GM21723 (cell line): ENCODE results near the gene NFYC.
A peak's percentile ranks its signal among the peaks of the same experiment; 100 is the strongest.

Source experiments
- ATAC-seq: cut with Tn5 transposase; IDR thresholded peaks from one replicate; pipeline ENCODE4 v1.9.1; 2021; ENCODE audit warnings: mild to moderate bottlenecking, moderate library complexity; ENCODE audit not compliant: unreplicated experiment

Gene NFYC

DNA sequence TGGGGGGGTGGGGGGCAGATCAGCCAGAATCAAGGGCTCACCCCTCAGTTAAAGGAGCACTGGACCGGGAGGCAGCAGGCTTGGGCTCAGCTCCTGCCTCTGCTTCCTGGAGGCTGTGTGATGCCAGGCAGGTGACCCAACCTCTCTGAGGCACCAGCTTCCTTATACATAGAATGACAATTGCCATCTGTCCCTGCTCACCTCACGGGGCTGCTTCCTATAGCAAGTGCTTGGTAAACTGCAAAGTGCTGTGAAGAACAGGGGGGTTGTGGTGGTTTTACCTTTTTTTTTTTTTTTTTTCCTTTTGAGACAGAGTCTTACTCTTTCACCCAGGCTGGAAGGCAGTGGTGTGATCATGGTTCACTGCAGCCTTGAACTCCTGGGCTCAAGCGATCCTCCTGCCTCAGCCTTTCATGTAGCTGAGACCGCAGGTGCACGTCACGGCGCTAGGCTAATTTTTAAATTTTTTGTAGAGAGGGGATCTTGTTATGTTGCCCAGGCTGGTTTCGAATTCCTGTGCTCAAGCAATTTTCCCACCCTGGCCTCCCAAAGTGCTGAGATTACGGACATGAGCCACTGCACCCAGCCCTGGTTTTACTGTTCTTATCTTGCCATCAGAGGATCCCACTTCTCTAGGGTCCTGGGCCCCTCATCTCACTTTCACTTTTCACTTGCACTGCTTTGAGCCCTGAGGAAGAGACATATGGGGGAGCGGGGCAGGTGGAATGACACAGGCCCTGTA is 103.6 kb downstream of the NFYC start:
- no peak for ATAC-seq

DNA sequence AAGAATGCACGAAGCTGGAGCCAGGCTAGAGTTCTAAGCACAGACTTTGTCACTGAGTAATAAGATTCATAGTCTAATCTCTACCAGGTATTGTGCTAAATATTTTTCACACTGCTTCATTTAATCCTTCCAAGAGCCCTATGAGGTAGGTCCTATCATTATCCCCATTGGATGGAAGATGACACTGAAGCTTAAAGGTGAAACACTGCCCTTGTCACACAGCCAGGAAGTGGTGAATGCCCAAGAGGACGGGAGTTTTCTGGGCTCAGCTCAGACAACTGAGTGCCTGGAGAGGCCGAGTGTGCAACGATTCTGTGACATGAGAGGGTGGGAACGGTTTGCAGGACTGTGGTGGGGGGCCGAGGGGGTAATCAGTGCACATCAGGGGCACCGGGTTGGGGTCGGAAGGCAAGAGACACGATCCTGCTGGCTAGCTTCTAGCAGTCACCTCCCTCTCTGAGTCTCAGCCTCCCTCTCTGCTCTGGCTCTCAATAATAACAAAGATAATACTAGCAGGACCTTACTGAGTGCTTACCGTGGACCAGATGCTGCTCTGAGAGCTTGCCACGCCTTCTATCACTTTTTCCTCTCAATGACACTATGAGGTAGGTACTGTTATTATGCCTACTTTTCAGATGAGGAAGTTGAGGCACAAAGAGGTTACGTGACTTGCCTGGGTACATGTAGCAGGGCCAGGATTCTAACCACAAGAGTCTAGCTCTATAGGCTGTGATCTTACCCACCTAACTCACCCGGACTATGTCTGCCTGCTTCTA is 104.5 kb downstream of the NFYC start:
- no peak for ATAC-seq

DNA sequence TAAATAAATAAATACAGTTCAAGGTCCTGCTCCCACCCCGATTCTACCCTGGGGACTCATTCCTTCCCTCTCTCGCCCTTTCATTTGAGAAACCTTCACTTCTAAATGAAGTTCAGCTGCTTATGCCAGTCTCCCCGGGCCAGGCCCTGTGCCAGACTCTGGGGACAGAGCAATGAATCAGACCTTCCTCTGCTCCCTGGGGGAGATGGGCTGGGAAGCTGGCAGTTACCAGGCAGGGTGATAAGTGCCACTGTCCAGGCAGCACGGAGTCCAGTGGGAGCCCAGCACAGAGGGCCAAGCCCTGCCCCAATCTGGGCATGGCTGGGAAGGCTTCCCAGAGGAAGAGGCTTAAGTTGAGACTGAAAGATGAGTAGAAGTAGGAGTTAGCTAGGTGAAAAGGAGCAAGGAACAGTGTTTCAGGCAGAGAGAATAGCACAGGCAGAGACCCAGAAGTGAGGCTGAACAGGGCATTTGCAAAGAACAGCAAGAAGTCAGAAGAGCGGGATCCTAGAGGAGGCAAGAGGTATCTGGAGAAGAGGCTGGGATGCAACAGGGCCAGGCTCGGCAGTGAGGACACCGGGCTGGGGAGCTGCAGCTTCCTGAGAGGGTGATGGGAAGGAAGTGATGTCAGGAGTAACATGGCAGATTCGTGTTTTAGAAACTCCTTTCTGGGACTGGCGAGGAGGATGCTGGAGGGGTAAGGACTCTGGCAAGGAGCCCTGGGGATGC is 105.6 kb downstream of the NFYC start:
- ATAC-seq = no peak

DNA sequence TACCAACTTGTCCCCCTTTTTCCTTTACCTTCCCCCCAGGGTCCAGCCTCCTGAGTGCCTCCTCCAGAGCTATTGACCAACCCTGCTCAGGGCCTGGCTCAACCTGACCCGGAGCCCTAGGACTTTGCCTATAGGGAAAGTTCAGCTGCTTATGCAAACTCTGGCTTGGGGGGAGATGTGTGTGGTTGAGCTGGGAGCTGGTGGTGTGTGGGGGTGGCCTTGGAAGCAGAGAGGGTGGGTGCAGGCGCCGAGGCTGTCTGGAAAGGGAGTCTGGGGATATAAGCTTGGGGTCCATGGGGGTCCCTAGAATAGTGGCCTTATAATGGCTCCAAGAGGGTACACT is 106.1 kb downstream of the NFYC start:
- no peak for ATAC-seq

DNA sequence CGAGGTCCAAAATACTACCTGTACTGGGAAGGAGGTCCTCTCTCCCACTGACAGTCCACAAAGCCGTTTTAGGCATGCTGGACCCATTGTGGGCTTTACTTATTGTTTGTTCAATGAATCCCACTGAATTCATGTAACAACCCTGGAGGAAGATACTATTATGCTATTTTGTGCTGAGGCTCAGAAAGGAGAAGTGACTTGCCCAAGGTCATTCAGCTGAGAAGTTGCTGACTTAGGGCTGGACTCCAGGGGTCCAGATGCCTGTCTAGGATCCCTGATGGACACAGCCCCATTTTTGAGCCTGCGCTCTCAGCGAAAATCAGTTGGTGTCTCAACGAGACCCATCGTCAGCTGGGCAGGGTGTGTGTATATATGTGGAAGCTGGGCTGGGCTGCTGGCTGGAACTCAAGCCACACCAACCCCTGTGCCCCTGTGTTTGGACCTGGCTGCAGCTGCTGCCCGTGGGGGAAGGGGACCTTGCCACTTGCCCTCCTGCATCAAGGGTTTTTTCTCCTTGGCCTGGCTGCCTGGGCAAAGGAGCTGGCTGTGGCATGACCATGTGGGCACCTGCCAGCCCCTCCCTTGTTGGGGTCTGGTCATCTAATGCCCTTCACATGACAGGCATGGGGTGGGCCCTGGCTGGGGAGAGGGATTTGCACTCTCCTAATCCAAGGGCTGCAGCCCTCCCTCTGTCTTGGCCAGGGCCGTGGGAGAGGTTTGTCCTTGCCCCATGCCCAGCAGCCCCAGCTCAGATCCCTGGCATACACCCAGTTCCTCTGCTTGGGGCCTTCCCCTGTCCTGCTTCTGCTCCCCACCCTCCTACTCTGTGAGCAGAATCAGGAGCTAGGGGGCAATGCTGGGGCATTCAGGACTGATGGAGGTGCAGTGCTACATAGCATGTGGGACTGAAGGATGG is 107.1 kb downstream of the NFYC start:
- no peak for ATAC-seq

DNA sequence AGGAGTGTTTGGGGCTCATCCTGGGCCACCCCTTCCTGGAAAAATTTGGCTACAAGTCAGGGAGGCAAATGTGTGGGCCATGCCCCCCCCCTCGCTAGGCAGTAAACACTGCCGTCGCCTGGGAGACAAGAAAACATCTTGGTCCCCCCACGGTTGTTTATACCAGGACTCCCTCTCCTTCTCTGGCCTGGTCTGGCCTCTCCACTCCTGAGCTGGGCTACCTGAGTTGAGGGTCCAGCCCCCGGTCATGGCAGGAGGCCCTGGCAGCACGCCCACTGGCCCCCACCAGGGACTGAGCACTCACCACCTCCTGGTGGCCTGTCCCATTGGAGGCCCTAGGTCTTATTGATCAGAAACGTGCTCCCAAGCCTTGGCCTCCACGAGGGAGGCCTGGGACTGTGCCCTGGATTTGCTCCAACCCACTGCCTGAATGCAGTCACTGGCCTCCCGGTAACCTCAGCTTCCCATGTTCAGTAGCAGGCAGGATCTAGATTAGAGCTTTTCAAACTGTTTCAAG is 107.9 kb downstream of the NFYC start:
- no peak for ATAC-seq

DNA sequence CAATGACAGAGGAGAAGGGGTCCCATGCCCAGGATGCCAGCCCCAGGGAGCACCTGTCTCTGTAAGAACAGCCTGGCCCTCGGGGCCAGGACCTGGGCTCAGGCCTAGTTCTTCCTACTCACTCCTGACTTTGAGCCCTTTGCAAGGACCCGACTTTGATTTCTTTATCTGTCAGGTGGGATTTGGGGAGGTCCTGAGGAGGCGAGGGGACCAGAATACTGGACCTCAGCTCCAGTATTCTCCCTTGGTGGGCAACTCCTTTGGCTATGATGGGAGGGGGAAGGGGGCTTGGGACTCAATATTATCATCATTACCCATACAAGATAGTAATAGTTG is 110.2 kb downstream of the NFYC start:
- ATAC-seq = no peak

DNA sequence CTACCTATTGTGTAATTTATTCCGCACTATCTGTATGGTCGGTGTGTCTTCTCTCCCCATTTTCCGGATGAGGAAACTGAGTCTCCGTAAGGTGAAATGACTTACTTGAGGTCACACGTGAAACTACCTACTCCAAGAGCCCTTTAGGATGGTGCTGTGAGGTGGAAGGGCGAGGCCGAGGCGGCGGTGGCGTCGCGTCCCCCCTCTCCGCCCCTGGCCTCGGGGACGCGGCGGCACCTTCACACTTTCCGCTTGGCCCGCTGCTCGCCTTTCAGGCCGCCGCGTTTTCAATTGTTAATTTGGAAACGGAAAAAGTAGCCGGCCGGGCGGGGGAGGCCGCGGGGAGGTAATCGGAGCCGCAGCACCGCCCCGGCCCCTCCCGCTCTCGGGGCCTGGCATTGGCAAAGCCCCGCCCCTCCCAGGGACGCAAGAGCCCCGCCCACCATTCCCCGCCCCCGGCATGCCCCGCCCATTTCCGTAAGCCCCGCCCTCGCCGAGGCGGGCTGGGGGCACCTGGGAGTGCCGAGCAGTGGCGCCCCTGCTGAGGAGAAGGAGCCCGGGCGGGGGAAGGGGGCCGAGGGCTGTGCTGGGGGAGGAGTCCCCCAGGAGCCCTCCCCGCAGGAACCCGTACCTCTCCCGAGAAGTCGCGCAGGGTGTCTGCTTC is 110.7 kb downstream of the NFYC start:
- peak; percentile 66 for ATAC-seq

DNA sequence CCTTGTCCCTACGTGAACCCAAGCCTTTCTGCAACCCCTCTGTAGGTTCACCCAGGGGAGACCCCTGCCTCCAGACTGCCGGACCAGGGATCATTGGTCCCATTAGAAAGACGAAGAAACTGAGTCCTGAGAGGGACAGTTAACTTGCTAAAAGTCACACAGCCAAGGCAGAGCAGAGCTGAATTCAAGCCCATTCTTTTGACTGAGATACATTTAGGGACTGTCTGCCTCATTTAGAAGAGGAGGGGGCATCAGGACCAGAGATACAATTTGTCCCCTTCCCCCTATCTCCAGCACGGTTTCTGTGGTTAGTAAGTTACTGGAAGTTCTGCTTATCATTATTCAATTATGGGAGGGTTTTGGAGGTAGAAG is 111.2 kb downstream of the NFYC start:
- ATAC-seq = no peak

DNA sequence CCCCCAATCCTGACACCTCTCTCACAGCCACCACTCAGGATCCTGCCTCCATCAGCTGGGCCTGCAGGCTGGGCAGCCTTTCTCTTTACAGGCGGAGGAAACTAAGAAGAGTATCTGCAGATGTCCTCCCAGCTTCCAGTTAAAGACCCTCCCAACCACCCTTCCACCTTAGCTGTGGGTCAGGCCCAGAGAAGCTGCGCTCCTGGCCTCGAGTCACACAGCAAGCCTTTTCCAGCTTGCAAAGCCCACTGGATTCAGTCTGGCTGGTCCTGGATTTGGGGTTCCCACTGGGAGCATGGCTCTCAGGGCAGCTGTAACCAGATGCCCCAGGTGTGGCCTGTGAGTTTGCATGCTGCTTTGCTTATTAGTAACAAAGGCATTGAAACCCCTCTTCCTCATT is 111.9 kb downstream of the NFYC start:
- ATAC-seq = no peak

DNA sequence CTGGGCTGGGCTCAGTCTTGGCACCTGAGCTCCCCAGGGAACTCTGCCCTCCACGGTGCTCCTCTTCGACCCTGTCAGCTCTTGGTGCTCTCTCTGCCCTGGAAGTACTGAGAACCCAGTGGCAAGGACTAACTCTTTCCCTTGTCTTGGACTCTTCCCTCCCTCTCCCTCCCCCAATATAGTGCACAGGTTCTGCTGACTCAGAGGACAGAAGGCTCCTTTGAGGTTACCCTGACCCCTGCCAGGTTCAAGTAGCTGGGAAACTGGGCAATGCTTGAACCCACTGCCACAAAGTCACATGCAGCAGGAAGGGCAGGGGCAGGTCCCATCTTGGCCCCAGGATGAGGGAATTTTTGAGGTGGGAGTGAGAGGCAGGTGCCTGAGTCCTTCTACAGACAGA is 112.4 kb downstream of the NFYC start:
- no peak for ATAC-seq

DNA sequence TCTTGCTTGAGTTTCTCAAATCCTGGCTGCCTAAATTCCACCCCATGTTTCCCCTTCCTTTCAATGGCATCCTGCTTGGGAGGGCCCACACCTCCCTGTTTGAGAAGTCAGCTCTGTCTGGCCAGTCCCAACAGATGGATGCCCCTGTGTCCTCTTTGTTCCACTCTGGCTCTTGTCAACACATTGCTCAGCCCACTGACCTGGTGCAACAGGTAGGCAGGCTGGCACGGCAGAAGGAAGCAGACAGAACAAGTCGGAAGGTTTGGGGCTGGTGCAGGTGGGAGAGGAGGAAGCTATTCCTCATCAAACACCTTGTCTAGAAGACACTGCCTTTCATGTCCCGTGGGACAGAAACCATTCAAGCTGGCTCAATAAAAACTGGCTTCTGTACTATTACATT is 114.7 kb downstream of the NFYC start:
- ATAC-seq = no peak

DNA sequence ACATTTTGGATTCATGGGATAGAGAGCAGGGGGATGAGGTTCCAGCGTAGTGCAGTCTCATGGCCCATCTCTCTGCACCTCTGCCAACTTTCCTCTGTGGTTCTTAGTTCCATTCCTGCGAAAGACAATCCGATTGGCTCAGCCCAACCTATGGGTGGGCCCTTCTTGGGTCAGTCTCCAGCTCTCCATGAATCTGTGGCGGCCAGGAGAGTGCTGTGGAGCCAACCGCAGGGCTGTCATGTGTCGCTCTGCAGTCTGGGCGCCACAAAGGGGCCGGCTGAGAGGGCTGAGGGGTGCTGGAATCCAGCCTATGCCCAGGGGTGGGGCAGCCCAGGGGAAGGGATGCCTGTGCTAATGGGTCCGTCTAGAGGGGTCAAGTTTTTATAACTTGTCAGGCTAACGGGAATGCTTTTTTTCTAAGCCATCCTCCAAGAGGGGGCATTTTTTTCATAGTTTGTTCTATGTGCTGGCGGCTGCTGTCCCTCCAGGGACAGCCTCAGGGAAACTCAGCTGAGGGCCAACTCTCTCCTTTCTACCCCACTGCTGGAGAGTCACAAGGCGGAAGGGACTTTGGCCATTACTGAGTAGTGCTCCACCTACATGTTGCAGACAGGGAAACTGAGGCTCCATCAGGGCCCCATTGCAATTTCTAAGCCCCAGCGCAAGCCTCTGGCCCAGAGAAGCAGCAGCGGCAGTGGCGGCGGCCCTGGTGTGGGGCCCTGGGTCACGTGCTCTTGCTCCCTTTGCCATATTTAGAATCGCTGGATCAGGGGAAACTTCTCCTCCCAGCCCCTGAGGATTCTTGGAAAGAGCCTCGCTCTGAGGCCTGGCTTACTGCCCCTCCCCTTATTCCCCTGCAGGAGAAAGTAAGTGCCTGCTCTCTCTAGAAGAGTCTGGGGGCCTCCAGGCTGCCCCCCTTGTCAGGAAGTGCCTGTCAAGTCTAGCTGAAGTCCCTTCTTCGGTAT is 115.5 kb downstream of the NFYC start:
- ATAC-seq = no peak

DNA sequence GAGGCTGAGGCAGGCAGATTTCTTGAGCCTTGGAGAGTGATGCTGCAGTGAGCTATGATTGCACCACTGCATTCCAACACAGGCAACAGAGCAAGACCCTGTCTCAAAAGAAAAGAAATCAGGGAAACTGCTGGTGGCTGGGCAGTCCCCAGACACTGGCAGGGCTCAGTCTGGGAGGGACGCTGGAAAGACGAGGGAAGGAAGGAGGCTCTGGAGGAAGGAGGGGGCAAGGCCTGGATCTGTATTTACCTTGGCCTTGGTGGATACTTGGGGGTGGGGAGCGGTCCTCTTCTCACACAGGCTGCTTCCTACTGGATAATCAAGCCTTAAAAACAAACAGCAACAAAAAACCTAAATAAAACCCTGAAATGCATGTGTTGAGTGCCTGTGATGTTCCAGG is 116.5 kb downstream of the NFYC start:
- ATAC-seq = no peak

DNA sequence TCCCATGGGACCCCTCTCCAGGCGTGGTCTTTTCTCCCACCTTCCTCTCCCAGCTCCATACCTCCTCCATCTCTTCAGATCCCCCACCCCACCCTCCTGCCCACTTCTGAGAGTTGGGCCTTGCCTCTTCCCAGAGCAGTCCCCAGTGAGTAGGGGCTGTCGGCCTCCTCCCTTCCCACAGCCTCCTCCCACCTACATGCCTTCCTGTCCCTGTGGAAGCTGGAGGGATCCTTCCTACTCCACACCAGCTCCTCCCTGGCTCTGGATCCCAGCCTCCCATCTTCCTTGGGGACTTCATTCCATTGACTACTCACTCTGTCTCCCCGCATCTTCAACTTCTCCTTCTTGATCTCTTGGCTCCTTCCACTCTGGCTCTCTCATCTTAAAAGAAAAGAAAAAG is 116.9 kb downstream of the NFYC start:
- no peak for ATAC-seq

DNA sequence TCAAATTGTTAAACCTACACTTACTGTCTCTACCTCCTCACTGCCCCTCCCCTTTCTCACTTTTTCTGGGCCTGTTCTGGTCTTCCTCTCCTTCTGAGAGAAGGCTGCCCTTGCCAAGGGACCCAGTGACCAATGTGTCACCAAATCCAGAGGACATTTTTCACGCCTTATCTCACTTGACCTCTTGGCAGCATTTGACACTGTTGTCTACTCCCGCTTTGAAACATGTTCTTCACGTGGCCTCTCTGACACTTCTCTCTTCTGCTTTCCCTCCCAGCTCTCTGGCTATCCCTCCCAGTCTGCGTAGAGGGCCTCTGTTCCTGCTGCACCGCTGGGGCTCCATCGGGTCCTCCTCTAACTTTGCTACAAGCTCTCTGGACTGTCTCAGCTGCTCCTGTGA is 117.4 kb downstream of the NFYC start:
- ATAC-seq = no peak

DNA sequence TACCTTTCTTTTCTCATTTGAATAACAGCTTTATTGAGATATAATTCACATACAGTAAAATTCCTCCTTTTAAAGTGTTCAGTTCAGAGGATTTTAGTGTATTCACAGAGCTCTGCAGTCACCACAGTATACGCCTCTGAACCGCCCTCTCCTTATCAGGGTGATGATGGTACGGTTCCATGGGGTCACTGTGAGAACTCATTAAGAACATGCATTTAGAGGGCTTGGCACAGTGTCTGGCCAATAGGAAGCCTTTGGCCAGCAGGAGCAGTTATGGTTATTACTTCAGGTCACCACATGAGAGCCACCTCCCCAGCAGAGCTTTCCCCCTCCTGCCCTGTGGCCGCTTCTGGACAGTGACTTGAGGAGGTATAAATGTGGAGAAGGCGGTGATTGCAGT is 119.4 kb downstream of the NFYC start:
- no peak for ATAC-seq

DNA sequence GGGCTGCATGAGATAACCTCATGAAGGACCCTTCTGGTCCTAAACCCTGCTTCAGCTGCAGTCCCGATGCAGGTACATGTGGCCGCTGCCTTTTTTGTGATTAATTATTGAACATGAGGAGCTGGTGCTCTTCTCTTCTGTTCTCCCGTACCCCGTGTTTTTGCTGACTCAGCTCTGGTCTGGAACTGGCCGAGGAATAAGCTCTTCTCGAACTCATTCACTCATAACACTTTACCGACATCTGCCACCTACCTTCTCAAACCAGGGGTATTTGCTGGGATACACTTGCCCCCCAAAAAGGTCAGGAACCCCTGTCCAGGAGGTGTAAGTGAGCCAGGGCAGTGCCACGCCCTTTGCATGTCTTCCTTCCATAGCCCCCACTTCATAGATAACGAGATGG is 123.9 kb downstream of the NFYC start:
- no peak for ATAC-seq

DNA sequence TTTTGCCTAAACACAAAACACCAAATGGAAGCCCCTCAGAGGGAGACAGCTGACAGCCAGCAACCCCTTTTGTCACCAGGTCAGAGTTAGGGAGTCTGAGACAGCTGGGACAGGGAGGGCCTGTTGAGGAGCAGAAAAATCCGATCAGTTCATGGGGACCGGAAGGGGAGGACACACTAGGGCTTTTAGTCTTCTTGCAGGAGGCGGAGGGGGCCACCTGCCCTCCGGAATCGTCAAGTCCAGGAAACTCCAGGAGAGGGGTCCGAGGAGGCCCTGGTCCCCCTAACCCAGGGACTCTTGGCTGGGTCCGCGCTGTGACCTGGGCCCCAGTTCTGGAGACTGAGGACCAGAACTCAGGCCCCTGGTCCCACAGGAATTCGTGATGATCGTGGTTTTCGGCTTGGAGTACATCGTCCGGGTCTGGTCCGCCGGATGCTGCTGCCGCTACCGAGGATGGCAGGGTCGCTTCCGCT is 126.3 kb downstream of the NFYC start:
- ATAC-seq = no peak
